Thoracic aorta (tissue), 2 donors: ENCODE results near the gene BTNL3. TPM values are rescaled to one million over a fixed set of nuclear protein-coding genes. Genes with fewer than 3 reads are reported as not detected.

Experiments used
- ATAC-seq: fragments of 150-250 bp; one replicate; pipeline ENCODE4 v1.8.0; 2017; ENCODE audit warnings: low read depth; ENCODE audit not compliant: insufficient number of reproducible peaks, low FRiP score
- DNase-seq: peaks from one replicate; pipeline ENCODE4 v3.0.0-alpha.2; 2020; ENCODE audit warnings: low spot score
- H3K27ac ChIP-seq, 2 donors: fragments of 200-600 bp; sonication (generic); 1 replicate in 1 of 2; 2 replicates in 1 of 2; pipeline ENCODE4 v1.5.1; 2016; ENCODE audit warnings: mild to moderate bottlenecking in 2 of 2, moderate library complexity in 2 of 2
- H3K27me3 ChIP-seq: fragments of 200-600 bp; sonication (generic); replicated peaks from 2 replicates; pipeline ENCODE4 v1.6.0; 2016; ENCODE audit warnings: mild to moderate bottlenecking; ENCODE audit not compliant: insufficient read depth
- H3K36me3 ChIP-seq: fragments of 200-600 bp; sonication (generic); one replicate; pipeline ENCODE4 v1.5.1; 2016
- H3K4me1 ChIP-seq, 2 donors: fragments of 200-600 bp; sonication (generic); 1 replicate in 1 of 2; 2 replicates in 1 of 2; pipeline versions ENCODE4 v1.5.1 to v1.6.0; 2016; ENCODE audit warnings: low read depth in 2 of 2, mild to moderate bottlenecking in 1 of 2; ENCODE audit not compliant: control insufficient read depth in 1 of 2
- H3K4me3 ChIP-seq: fragments of 200-600 bp; sonication (generic); 2 replicates; pipeline ENCODE4 v1.5.1; 2016; ENCODE audit warnings: mild to moderate bottlenecking
- H3K9me3 ChIP-seq: fragments of 200-600 bp; sonication (generic); 2 replicates; pipeline ENCODE4 v1.5.1; 2016
- CTCF ChIP-seq: fragments of 200-600 bp; sonication (generic); IDR thresholded peaks from one replicate; pipeline ENCODE4 v1.5.1; 2019; ENCODE audit warnings: antibody characterized with exemption
- total RNA-seq, 2 donors: library from RNA; depleted of rRNA; stranded (reverse); fragments of >200 nt; gene quantifications; one replicate each; pipeline versions ENCODE4 v1.1.0 to v1.2.3, GENCODE V29; 2016

The BTNL3 gene
- total RNA-seq, 2 donors from 2014 or later = not detected

GRCh38 chr5:181024245-181025064 lies 35.8 kb downstream of the BTNL3 start:
- no peak overlapping the region for H3K27ac ChIP-seq
- no peak for TF ChIP-seq CTCF
- ATAC-seq (no peak), DNase-seq (no peak)
- no peaks in the 10 kb centered on the region for H3K36me3 ChIP-seq
- H3K9me3 ChIP-seq = peaks cover 10% of the 10 kb centered on the region
- no peak overlapping the region for H3K4me3 ChIP-seq
- no peaks in the 10 kb centered on the region for H3K27me3 ChIP-seq
- no peaks in the 10 kb centered on the region for H3K4me1 ChIP-seq

GRCh38 chr5:181027452-181028031 lies 38.9 kb downstream of the BTNL3 start:
- no peak for ATAC-seq

GRCh38 chr5:181028032-181028819 lies 39.6 kb downstream of the BTNL3 start:
- Histone ChIP-seq H3K9me3 (no peaks in the 10 kb centered on the region), H3K4me3 (no peak overlapping the region), H3K27me3 (no peaks in the 10 kb centered on the region), H3K4me1 (no peaks in the 10 kb centered on the region), H3K36me3 (no peaks in the 10 kb centered on the region), H3K27ac (no peak overlapping the region)
- ATAC-seq = no peak
- no peak for TF ChIP-seq CTCF
- DNase-seq = no peak

More at GRCh38 chr5:181027452-181028031, 38.9 kb downstream of the BTNL3 start:
- H3K4me3 ChIP-seq = no peak overlapping the region
- no peak for DNase-seq
- peaks cover 3% of the 10 kb centered on the region for H3K9me3 ChIP-seq
- H3K36me3 ChIP-seq = no peaks in the 10 kb centered on the region
- H3K4me1 ChIP-seq = no peaks in the 10 kb centered on the region
- no peaks in the 10 kb centered on the region for H3K27me3 ChIP-seq
- no peak for TF ChIP-seq CTCF
- no peak overlapping the region for H3K27ac ChIP-seq

- Histone ChIP-seq H3K27ac (no peak overlapping the region), H3K36me3 (no peaks in the 10 kb centered on the region), H3K4me1 (no peaks in the 10 kb centered on the region), H3K27me3 (no peaks in the 10 kb centered on the region), H3K4me3 (no peak overlapping the region), H3K9me3 (no peaks in the 10 kb centered on the region)
- ATAC-seq (no peak), DNase-seq (no peak)
- no peak for TF ChIP-seq CTCF
These were observed 43.1 kb downstream of the BTNL3 start for GRCh38 chr5:181031716-181032115.
